Measurements from ENCODE around the gene GOSR2. TPM values are rescaled to one million over a fixed set of nuclear protein-coding genes. Genes with fewer than 3 reads are reported as not detected.
A peak's percentile ranks its signal among the peaks of the same experiment; 100 is the strongest.

Gene GOSR2
- total and polyA plus RNA-seq, 2 of the 13 experiments (the other 11 are each of a cell fraction or from before 2014, with no cell fraction given): 61.5 to 63.9 TPM

- ChIA-PET CTCF (ENCODE audit: low intra/inter-chr PET ratio, low total read pairs) (interaction anchor here (1.2 to 2.8 kb wide), 2 partner anchors 57 to 60 kb away, joined by 3 to 33 read pairs; no protein-coding TSS in a partner anchor), POLR2A (interaction anchor here (1.1 to 2.8 kb wide), 4 partner anchors 9 to 381 kb away, joined by 3 to 7 read pairs (median 4); partner anchors contain the start of gene EFCAB13)
- 73% methylated on average over 2 of the region's 2 CpGs for WGBS (ENCODE audit: low lambda C conversion rate)
- no peak overlapping the region for H3K9ac ChIP-seq (ENCODE audit: insufficient read depth, low read depth, low read length)
- no peak overlapping the region for H2AFZ ChIP-seq (ENCODE audit: low read length)
- H3K36me3 ChIP-seq (replicated peaks in 1 of 2; ENCODE audit: control insufficient read depth in 1 of 2, insufficient read depth in 2 of 2, low read length in 2 of 2): peaks cover 21 to 25% of the 10 kb centered on the region in 2 experiments
- FAIRE-seq (no peak), DNase-seq (ENCODE audit: low spot score) (no peak), ATAC-seq (peak; percentile 11; the same call in 2 of the 3 replicates)
- peak overlapping the region in 1 of 3 experiments; percentile 45; a peak in 1 of 6 replicates for H3K4me3 ChIP-seq (replicated peaks in 1 of 3; ENCODE audit: insufficient read depth in 1 of 3, low read depth in 2 of 3, low read length in 3 of 3)
- peaks cover 40% of the 10 kb centered on the region for H3K4me1 ChIP-seq (ENCODE audit: insufficient read depth, low read length)
- intact Hi-C loops (cut with micrococcal nuclease; ENCODE audit: unreplicated experiment) (loop anchor here (2.0 kb wide), 1 partner anchor 20 kb away; the partner anchor contains the start of gene GOSR2), in situ Hi-C loops (cut with HindIII; ENCODE audit: extremely low pct_ligation_motif_present, low pct_unique_long_range_greater_than_20kb) (loop anchor here (5.0 kb wide), 2 partner anchors 59 to 91 kb away; partner anchors contain the start of gene WNT9B)
- no peaks in the 10 kb centered on the region for H3K9me3 ChIP-seq (ENCODE audit: low read length)
- H4K20me1 ChIP-seq (ENCODE audit: insufficient read depth, low read length): no peaks in the 10 kb centered on the region
- no TSS peak for BruUV-seq (replicated peaks)
- no peaks in the 10 kb centered on the region for H3K27me3 ChIP-seq (ENCODE audit: control insufficient read depth in 1 of 2, insufficient read depth in 2 of 2, low read length in 2 of 2)
- no peaks in the 10 kb centered on the region for H3K79me2 ChIP-seq (ENCODE audit: insufficient read depth, low read length)
- H3K27ac ChIP-seq (ENCODE audit: extremely low read length, insufficient read depth, low read length): peak overlapping the region; percentile 56
- H3K4me2 ChIP-seq (ENCODE audit: low read depth, low read length): peak overlapping the region; percentile 54
- 0 out of 2 replicates have a peak, but pooled peaks have one; percentile 1 for TF ChIP-seq MEIS1 (CRISPR knock-in tag; IDR thresholded peaks at IDR 0.05; ENCODE audit: borderline replicate concordance)
- no peak for TF ChIP-seq ZNF17 (CRISPR knock-in tag; IDR thresholded peaks at IDR 0.05)
- TF ChIP-seq ELF4 (CRISPR knock-in tag; IDR thresholded peaks at IDR 0.05; ENCODE audit: borderline replicate concordance): 0 out of 2 replicates have a peak, but pooled peaks have one; percentile 3
- no peak for TF ChIP-seq MAFK (conservative IDR thresholded peaks at IDR 0.05 in 1 of 2, IDR thresholded peaks at IDR 0.05 in 1 of 2; ENCODE audit: low read length in 2 of 2)
- TF ChIP-seq ZNF747 (CRISPR knock-in tag; IDR thresholded peaks at IDR 0.05; ENCODE audit: borderline replicate concordance): no peak
- 0 out of 2 replicates have a peak, but pooled peaks have one; percentile 6 for TF ChIP-seq ZFYVE20 (CRISPR knock-in tag; IDR thresholded peaks at IDR 0.05; ENCODE audit: borderline replicate concordance, low read depth)
- TF ChIP-seq, protein P1, sequence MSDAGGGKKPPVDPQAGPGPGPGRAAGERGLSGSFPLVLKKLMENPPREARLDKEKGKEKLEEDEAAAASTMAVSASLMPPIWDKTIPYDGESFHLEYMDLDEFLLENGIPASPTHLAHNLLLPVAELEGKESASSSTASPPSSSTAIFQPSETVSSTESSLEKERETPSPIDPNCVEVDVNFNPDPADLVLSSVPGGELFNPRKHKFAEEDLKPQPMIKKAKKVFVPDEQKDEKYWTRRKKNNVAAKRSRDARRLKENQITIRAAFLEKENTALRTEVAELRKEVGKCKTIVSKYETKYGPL (CRISPR knock-in tag; IDR thresholded peaks at IDR 0.05): no peak
- TF ChIP-seq ZSCAN29 (CRISPR knock-in tag; conservative IDR thresholded peaks at IDR 0.05): peak; percentile 54; the same call in 1 of the 2 replicates
- TF ChIP-seq PAF1 (CRISPR knock-in tag; IDR thresholded peaks at IDR 0.05): no peak
- TF ChIP-seq HMGXB4 (CRISPR knock-in tag; IDR thresholded peaks at IDR 0.05; ENCODE audit: borderline replicate concordance in 1 of 2, low read depth in 1 of 2): peak in 1 of 2 experiments; percentile 7; a peak in 1 of 4 replicates
- TF ChIP-seq RXRA (CRISPR knock-in tag; IDR thresholded peaks at IDR 0.05): no peak
- no peak for TF ChIP-seq ZNF331 (CRISPR knock-in tag; IDR thresholded peaks at IDR 0.05)
- no peak for TF ChIP-seq ZNF773 (CRISPR knock-in tag; IDR thresholded peaks at IDR 0.05; ENCODE audit: borderline replicate concordance)
- no peak for TF ChIP-seq ADNP (CRISPR knock-in tag; IDR thresholded peaks at IDR 0.05)
- TF ChIP-seq SIX4 (CRISPR knock-in tag; IDR thresholded peaks at IDR 0.05): no peak
- 0 out of 2 replicates have a peak, but pooled peaks have one; percentile 92 for TF ChIP-seq ZNF468 (CRISPR knock-in tag; IDR thresholded peaks at IDR 0.05)
- no peak for TF ChIP-seq ZNF652 (CRISPR knock-in tag; IDR thresholded peaks at IDR 0.05; ENCODE audit: borderline replicate concordance, low read depth)
- no peak for TF ChIP-seq THYN1 (CRISPR knock-in tag; IDR thresholded peaks at IDR 0.05; ENCODE audit: borderline replicate concordance, low read depth)
- TF ChIP-seq ISX (CRISPR knock-in tag; conservative IDR thresholded peaks at IDR 0.05): no peak
- no peak for TF ChIP-seq KLF16 (CRISPR knock-in tag; IDR thresholded peaks at IDR 0.05)
- no peak for TF ChIP-seq MXD1 (CRISPR knock-in tag; IDR thresholded peaks at IDR 0.05)
- peak; percentile 20; the same call in 1 of the 2 replicates for TF ChIP-seq ZNF343 (CRISPR knock-in tag; IDR thresholded peaks at IDR 0.05)
- TF ChIP-seq HNRNPUL1 (IDR thresholded peaks at IDR 0.05; ENCODE audit: low read depth, low read length): no peak
- peak; percentile 17; the same call in 1 of the 2 replicates for TF ChIP-seq RBAK (CRISPR knock-in tag; IDR thresholded peaks at IDR 0.05)
Observed at GRCh38 chr17:46943218-46943500, 20.2 kb downstream of the GOSR2 start.

Measured in HepG2 (cell line).